Endothelial cell of umbilical vein (primary cell): ENCODE data around the gene AZGP1. TPM values are rescaled to one million over a fixed set of nuclear protein-coding genes. Genes with fewer than 3 reads are reported as not detected.
"Not testable (repeated sequence)": the region's sequence is repeated elsewhere in the genome, so short reads cannot be mapped to it uniquely, and the experiment has no call there.

ENCODE experiments used
- BruUV-seq: library from RNA; stranded (reverse); fragments of 400-500 nt; replicated peaks from 2 replicates; lab custom pipeline; 2021; lab: Mats Ljungman, UMichigan
- CTCF ChIA-PET: fragments of 300-600, 350-600 bp; sonication (Branson Sonifier 250); formaldehyde crosslinking; loops from one replicate; lab custom pipeline; 2021; ENCODE audit warnings: antibody characterized with exemption, inconsistent platforms; lab: Charles Lee
- POLR2A ChIA-PET: fragments of 300-600, 350-600 bp; sonication (Branson Sonifier 250); formaldehyde crosslinking; loops from one replicate; lab custom pipeline; 2021; ENCODE audit warnings: antibody characterized with exemption, inconsistent platforms; lab: Charles Lee
- DNase-seq: peaks from one replicate; pipeline ENCODE4 v3.0.0-alpha.2; 2011; ENCODE audit warnings: low read depth, low spot score
- FAIRE-seq: peaks from 2 replicates; lab custom pipeline; 2011; peaks lifted over from hg19 to GRCh38; lab: Jason Lieb, UNC
- H2AFZ ChIP-seq: 2 replicates; pipeline ENCODE4 v1.6.0; 2012; ENCODE audit warnings: low read depth, low read length, control low read depth, inconsistent platforms
- H3K27ac ChIP-seq: 2 replicates; pipeline ENCODE4 v1.5.1; 2011; ENCODE audit warnings: low read depth, mild to moderate bottlenecking, control low read depth, low read length, moderate library complexity; ENCODE audit not compliant: insufficient read depth
- H3K27me3 ChIP-seq, 2 experiments: 2 replicates each; pipeline versions ENCODE4 v1.6.0 to v1.6.1; 2011; ENCODE audit warnings: low read length in 2 of 2, mixed read lengths in 1 of 2; ENCODE audit not compliant: control insufficient read depth in 2 of 2, insufficient read depth in 2 of 2
- H3K36me3 ChIP-seq, 2 experiments: 2 replicates in 1 of 2; 3 replicates in 1 of 2; pipeline ENCODE4 v1.5.1; 2011; ENCODE audit warnings: low read length in 2 of 2, mild to moderate bottlenecking in 1 of 2, moderate library complexity in 1 of 2; ENCODE audit not compliant: control insufficient read depth in 2 of 2, insufficient read depth in 2 of 2; ENCODE audit errors: extremely low read depth in 1 of 2
- H3K4me1 ChIP-seq: 3 replicates; pipeline ENCODE4 v1.5.1; 2011; ENCODE audit warnings: mild to moderate bottlenecking, low read length; ENCODE audit not compliant: control insufficient read depth, insufficient read depth; ENCODE audit errors: extremely low read depth
- H3K4me2 ChIP-seq: 2 replicates; pipeline ENCODE4 v1.6.1; 2011; ENCODE audit warnings: low read length, control low read depth, mixed read lengths; ENCODE audit not compliant: insufficient read depth
- H3K4me3 ChIP-seq, 3 experiments: fragments of 200-600 bp in 1 of 3; sonication (generic), shearing (Covaris generic) in 1 of 3; replicated peaks in 1 of 3; 2 replicates each; pipeline ENCODE4 v1.5.1; 2011 to 2016; ENCODE audit warnings: control low read depth in 3 of 3, low read length in 3 of 3, mild to moderate bottlenecking in 2 of 3, inconsistent platforms in 1 of 3, low read depth in 1 of 3, moderate library complexity in 1 of 3; ENCODE audit not compliant: insufficient read depth in 1 of 3
- H3K79me2 ChIP-seq: 2 replicates; pipeline ENCODE4 v1.6.0; 2012; ENCODE audit warnings: low read length, inconsistent platforms; ENCODE audit not compliant: control insufficient read depth, insufficient read depth
- H3K9ac ChIP-seq: replicated peaks from 2 replicates; pipeline ENCODE3; 2011; ENCODE audit warnings: low read length, control low read depth; ENCODE audit not compliant: insufficient read depth; ENCODE audit errors: extremely low read depth
- H3K9me1 ChIP-seq: replicated peaks from 3 replicates; pipeline ENCODE4 v1.6.0; 2011; ENCODE audit warnings: mild to moderate bottlenecking, low read length; ENCODE audit not compliant: control insufficient read depth, insufficient read depth; ENCODE audit errors: extremely low read depth
- H3K9me3 ChIP-seq: replicated peaks from 2 replicates; pipeline ENCODE4 v1.5.1; 2012; ENCODE audit warnings: low read length, inconsistent platforms; ENCODE audit not compliant: control insufficient read depth, insufficient read depth
- H4K20me1 ChIP-seq: replicated peaks from 2 replicates; pipeline ENCODE3; 2011; ENCODE audit warnings: mild to moderate bottlenecking, low read length; ENCODE audit not compliant: control insufficient read depth, insufficient read depth; ENCODE audit errors: extremely low read depth
- EZH2 ChIP-seq: IDR thresholded peaks from 2 replicates; pipeline ENCODE4 v1.6.1; 2012; ENCODE audit warnings: borderline replicate concordance, low read depth, mild to moderate bottlenecking, moderate library complexity, low read length, inconsistent platforms; ENCODE audit not compliant: severe bottlenecking
- FOS ChIP-seq: IDR thresholded peaks from 2 replicates; pipeline ENCODE4 v1.6.1; 2011; ENCODE audit warnings: mild to moderate bottlenecking, low read length, moderate library complexity, borderline replicate concordance; ENCODE audit not compliant: insufficient read depth
- GATA2 ChIP-seq: IDR thresholded peaks from 2 replicates; pipeline ENCODE4 v1.7.0; 2011; ENCODE audit warnings: low read depth, mild to moderate bottlenecking, moderate library complexity, mixed read lengths, low read length; ENCODE audit not compliant: insufficient read length, insufficient read depth
- POLR2A ChIP-seq: IDR thresholded peaks from 2 replicates; pipeline ENCODE4 v1.6.1; 2012; ENCODE audit warnings: low read depth, mild to moderate bottlenecking, control low read depth, low read length
- POLR2AphosphoS5 ChIP-seq: IDR thresholded peaks from 2 replicates; pipeline ENCODE4 v1.6.1; 2012; ENCODE audit warnings: low read depth, mild to moderate bottlenecking, control low read depth, low read length, moderate library complexity; ENCODE audit not compliant: insufficient read depth
- dilution Hi-C: fragments of 300-500 bp; cut with MboI; formaldehyde crosslinking; loops from one replicate; pipeline ENCODE4 v1.15.0; 2019; ENCODE audit warnings: low sequenced_read_pairs; ENCODE audit not compliant: extremely low pct_ligation_motif_present
- intact Hi-C: fragments of 100-400 bp; cut with micrococcal nuclease; formaldehyde crosslinking; loops from one replicate; pipeline ENCODE4 v1.10.0; 2022
- polyA plus RNA-seq, 4 experiments: library from polyadenylated mRNA; depleted of rRNA in 3 of 4; stranded (reverse) in 3 of 4; unstranded in 1 of 4; fragments of >200 nt; gene quantifications; 2 replicates each; pipeline versions ENCODE4 v1.2.1 to v1.2.3, GENCODE V29; 2011 to 2012; ENCODE audit warnings: missing spikeins in 1 of 4
- total RNA-seq: library from RNA; stranded (reverse); gene quantifications from 2 replicates; pipeline ENCODE4 v1.2.3, GENCODE V29; 2021
- TF ChIP-seq, protein P1 (sequence below): IDR thresholded peaks from 2 replicates; pipeline ENCODE4 v1.6.1; 2011; ENCODE audit not compliant: insufficient read depth, insufficient read length
- TF ChIP-seq, protein P2 (sequence below), 2 donors: IDR thresholded peaks; 1 replicate in 1 of 2; 2 replicates in 1 of 2; pipeline ENCODE4 v1.5.1; 2011; ENCODE audit warnings: low read length in 2 of 2, mild to moderate bottlenecking in 2 of 2, moderate library complexity in 2 of 2, control low read depth in 1 of 2, inconsistent platforms in 1 of 2, low read depth in 1 of 2; ENCODE audit not compliant: insufficient read depth in 1 of 2; ENCODE audit errors: extremely low read depth in 1 of 2

The AZGP1 gene
- total and polyA plus RNA-seq, 2 donors (not counting 3 experiments of a cell fraction or from before 2014, with no cell fraction given), result not detected

DNA sequence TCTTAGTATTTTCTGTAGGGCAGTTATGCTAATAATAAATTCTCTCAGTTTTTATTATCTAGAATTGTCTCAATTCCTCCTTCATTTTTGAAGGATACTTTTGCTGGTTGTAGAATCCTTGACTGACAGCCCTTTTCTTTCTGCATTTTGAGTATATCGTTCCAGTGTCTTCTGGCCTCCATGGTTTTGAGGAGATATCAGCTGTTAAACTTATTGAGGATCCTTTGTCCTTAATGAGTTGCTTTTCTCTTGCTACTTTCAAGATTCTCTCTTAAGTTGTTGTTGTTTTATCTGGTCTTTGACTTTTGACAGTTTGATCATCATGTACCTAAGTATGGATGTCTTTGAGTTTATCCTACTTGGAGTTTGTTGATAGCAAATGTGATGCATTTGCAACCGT lies 37.5 kb downstream of the AZGP1 start:
- intact Hi-C loops, result no loop called here
- H3K4me2 ChIP-seq, result no peak overlapping the region
- H3K27ac ChIP-seq, result no peak overlapping the region
- ChIA-PET POLR2A (no interaction called here), CTCF (interaction anchor here (0.7 to 1.4 kb wide), 3 partner anchors 9 to 25 kb away, joined by 3 to 5 read pairs (median 3); partner anchors contain the start of gene GJC3)
- H3K4me1 ChIP-seq, result no peaks in the 10 kb centered on the region
- FAIRE-seq, result no peak
- no TSS peak for BruUV-seq
- no peak overlapping the region for H3K4me3 ChIP-seq
- H3K36me3 ChIP-seq, result no peaks in the 10 kb centered on the region
- H3K79me2 ChIP-seq, result no peaks in the 10 kb centered on the region
- H3K27me3 ChIP-seq, result peaks cover 3 to 5% of the 10 kb centered on the region in 2 experiments
- dilution Hi-C loops, result no loop called here
- no peak overlapping the region for H3K9ac ChIP-seq
- H3K9me3 ChIP-seq, result no peaks in the 10 kb centered on the region
- no peak overlapping the region for H2AFZ ChIP-seq
- DNase-seq, result no peak
- no peaks in the 10 kb centered on the region for H3K9me1 ChIP-seq
- TF ChIP-seq, protein P1, sequence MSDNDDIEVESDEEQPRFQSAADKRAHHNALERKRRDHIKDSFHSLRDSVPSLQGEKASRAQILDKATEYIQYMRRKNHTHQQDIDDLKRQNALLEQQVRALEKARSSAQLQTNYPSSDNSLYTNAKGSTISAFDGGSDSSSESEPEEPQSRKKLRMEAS, result no peak
- TF ChIP-seq, protein P2, sequence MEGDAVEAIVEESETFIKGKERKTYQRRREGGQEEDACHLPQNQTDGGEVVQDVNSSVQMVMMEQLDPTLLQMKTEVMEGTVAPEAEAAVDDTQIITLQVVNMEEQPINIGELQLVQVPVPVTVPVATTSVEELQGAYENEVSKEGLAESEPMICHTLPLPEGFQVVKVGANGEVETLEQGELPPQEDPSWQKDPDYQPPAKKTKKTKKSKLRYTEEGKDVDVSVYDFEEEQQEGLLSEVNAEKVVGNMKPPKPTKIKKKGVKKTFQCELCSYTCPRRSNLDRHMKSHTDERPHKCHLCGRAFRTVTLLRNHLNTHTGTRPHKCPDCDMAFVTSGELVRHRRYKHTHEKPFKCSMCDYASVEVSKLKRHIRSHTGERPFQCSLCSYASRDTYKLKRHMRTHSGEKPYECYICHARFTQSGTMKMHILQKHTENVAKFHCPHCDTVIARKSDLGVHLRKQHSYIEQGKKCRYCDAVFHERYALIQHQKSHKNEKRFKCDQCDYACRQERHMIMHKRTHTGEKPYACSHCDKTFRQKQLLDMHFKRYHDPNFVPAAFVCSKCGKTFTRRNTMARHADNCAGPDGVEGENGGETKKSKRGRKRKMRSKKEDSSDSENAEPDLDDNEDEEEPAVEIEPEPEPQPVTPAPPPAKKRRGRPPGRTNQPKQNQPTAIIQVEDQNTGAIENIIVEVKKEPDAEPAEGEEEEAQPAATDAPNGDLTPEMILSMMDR (IDR thresholded peaks at IDR 0.05; ENCODE audit: extremely low read depth in 1 of 2, insufficient read depth in 1 of 2, low read depth in 1 of 2, low read length in 2 of 2), result no peak
- TF ChIP-seq GATA2 (no peak), FOS (no peak), POLR2A (no peak), EZH2 (no peak), POLR2AphosphoS5 (no peak)
- no peaks in the 10 kb centered on the region for H4K20me1 ChIP-seq

DNA sequence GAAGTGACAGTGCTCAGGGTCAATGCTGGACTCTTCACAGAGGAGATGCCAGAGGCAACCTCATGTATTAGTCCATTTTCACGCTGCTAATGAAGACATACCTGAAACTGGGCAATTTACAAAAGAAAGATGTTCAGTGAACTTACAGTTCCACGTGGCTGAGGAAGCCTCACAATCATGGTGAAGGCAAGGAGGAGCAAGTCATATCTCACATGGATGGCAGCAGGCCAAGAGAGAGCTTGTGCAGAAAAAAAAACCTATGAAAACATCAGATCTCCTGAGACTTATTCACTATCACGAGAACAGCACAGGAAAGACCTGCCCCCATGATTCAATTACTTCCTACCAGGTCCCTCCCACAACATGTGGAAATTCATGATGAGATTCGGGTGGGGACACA lies 40.8 kb downstream of the AZGP1 start:
- DNase-seq, H3K79me2 ChIP-seq, H3K4me3 ChIP-seq, FAIRE-seq, intact Hi-C loops, H3K36me3 ChIP-seq, H3K9me3 ChIP-seq, H4K20me1 ChIP-seq, H3K27ac ChIP-seq, dilution Hi-C loops, H3K9ac ChIP-seq, H3K9me1 ChIP-seq, CTCF ChIA-PET, H3K4me1 ChIP-seq, BruUV-seq, H3K4me2 ChIP-seq, POLR2A ChIA-PET, H2AFZ ChIP-seq: not testable (repeated sequence)
- peaks cover 5 to 11% of the 10 kb centered on the region in 2 experiments for H3K27me3 ChIP-seq
